GM21619 (cell line): Measurements from ENCODE around the gene PFN1.

ENCODE experiments used
- ATAC-seq: cut with Tn5 transposase; IDR thresholded peaks from one replicate; pipeline ENCODE4 v1.9.1; 2021; ENCODE audit not compliant: unreplicated experiment

Gene PFN1

DNA sequence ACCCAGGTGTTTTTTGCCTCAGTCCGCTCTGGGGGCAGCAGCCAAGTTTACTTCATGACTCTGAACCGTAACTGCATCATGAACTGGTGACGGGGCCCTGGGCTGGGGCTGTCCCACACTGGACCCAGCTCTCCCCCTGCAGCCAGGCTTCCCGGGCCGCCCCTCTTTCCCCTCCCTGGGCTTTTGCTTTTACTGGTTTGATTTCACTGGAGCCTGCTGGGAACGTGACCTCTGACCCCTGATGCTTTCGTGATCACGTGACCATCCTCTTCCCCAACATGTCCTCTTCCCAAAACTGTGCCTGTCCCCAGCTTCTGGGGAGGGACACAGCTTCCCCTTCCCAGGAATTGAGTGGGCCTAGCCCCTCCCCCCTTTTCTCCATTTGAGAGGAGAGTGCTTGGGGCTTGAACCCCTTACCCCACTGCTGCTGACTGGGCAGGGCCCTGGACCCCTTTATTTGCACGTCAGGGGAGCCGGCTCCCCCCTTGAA lies 51.1 kb downstream of the PFN1 start:
- ATAC-seq = no peak

DNA sequence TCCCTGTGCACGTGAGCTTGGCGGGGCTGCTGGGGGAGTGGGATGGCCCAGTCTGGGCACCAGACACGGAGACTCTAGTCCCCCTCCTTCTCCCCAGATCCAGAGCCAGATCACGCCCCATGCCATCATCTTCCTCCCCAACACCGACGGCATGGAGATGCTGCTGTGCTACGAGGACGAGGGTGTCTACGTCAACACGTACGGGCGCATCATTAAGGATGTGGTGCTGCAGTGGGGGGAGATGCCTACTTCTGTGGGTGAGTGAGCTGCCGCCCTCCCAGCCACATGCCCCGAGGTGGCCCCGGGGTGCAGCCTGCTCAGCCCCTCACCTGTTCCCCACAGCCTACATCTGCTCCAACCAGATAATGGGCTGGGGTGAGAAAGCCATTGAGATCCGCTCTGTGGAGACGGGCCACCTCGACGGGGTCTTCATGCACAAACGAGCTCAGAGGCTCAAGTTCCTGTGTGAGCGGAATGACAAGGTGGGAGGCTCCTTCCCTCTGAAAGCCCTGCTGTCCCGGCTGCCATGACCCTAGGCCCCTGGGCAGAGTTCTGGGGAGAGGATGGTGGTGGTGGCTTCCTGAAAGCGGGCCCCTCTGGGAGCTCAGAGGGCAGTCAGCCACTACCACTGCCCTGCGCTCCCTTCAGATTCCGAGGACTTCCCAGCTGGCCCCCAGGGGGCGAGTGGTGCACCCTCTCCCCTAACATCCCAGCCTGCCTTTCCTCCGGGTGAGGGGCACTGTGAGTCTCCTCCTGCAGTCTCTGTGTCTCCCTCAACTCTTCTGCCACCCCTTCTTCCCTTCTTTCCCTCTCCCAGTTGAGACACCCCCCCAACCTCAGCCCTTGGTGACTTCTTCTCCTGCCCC lies 51.8 kb downstream of the PFN1 start:
- ATAC-seq = no peak

DNA sequence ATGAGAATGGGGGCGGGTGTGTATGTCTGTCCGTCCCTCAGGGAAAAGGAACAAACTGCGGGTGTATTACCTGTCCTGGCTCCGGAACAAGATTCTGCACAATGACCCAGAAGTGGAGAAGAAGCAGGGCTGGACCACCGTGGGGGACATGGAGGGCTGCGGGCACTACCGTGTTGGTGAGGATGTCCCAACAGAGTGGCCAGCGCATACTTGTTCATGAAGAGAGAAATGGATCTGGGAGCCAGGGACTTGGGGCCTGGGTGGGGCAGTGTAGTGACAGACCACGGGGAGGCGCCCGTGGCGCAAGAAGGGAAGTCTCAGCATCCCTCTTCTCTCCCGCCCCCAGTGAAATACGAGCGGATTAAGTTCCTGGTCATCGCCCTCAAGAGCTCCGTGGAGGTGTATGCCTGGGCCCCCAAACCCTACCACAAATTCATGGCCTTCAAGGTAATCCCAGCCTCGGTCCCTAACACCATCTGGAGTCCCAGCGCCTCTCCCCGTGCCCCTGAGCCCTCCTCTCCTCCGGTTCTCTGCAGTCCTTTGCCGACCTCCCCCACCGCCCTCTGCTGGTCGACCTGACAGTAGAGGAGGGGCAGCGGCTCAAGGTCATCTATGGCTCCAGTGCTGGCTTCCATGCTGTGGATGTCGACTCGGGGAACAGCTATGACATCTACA lies 52.5 kb downstream of the PFN1 start:
- no peak for ATAC-seq
